GM12872 (cell line): ENCODE measurements around the gene PI4KA.

Source experiments
- CTCF ChIP-seq: IDR thresholded peaks from 3 replicates; pipeline ENCODE4 v1.5.1; 2011; ENCODE audit warnings: low read depth, mild to moderate bottlenecking, low read length, moderate library complexity; ENCODE audit not compliant: insufficient read depth

The PI4KA gene

GRCh38 chr22:20720692-20721408 is 137.8 kb downstream of the PI4KA start:
- no peak for TF ChIP-seq CTCF

- TF ChIP-seq CTCF, result peak; percentile 65
These were observed 161.0 kb downstream of the PI4KA start for GRCh38 chr22:20697481-20698113.

- no peak for TF ChIP-seq CTCF
These were observed 180.8 kb downstream of the PI4KA start for GRCh38 chr22:20677684-20678242.

- no peak for TF ChIP-seq CTCF
These were observed 183.6 kb downstream of the PI4KA start for GRCh38 chr22:20674998-20675397.

- TF ChIP-seq CTCF, result no peak
These were observed 185.1 kb downstream of the PI4KA start for GRCh38 chr22:20673295-20674195.

GRCh38 chr22:20672732-20673131 is 185.9 kb downstream of the PI4KA start:
- no peak for TF ChIP-seq CTCF

- no peak for TF ChIP-seq CTCF
These were observed 186.6 kb downstream of the PI4KA start for GRCh38 chr22:20672082-20672424.
